Activated CD4-positive, alpha-beta T cell treated with anti-CD3 and anti-CD28 coated beads for 4 hours (primary cell): ENCODE results near the gene ZC3HAV1L.
"Not testable (repeated sequence)": the region's sequence is repeated elsewhere in the genome, so short reads cannot be mapped to it uniquely, and the experiment has no call there.

Experiments used
- DNase-seq, 2 donors: peaks; one replicate each; pipeline ENCODE4 v3.0.0-alpha.2; 2020

The ZC3HAV1L gene

GRCh38 chr7:139035586-139036353 is at the start of gene ZC3HAV1L:
Gene ZC3HAV1L (minus strand): TSS chr7:139036042. CDS start chr7:139036017, 25 bp downstream.
- peak; percentile 34 to 38 for DNase-seq

DNA sequence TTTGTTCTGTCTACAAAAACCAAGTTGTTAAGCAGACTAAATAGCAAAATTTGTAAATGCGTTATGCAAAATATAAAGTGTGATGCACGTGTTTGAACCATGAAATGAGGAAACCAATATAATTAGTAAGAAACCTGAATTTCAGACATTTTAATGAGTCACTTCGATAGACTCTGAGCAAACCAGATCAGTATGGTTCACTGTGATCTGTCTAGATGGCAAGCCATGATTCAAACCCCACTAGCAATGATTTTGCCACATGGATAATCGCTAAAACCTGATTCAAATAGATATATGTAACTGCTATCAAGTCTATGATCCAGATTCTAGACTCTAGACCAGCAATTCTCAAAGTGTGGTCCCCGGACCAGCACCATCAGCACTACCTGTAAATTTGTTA is 48.9 kb upstream of the ZC3HAV1L start:
- DNase-seq = no peak

DNA sequence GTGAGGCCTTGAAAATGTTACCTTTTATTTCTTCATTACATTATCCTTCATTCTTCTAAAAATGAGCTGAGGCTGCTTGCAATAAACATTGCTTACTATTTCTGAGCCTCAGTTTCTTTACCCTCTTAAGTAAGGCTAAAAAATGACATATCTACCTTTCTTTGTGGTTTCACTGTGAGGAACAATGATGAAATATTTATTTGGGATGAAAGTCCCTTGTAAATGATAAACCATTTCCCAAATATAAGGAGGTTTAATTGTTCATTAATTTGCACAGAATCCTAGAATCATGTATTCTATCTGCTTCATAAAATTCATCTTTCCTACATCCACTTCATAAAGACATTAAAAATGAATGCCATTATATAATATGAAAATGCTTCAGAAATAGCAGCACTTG is 45.7 kb upstream of the ZC3HAV1L start:
- no peak for DNase-seq

DNA sequence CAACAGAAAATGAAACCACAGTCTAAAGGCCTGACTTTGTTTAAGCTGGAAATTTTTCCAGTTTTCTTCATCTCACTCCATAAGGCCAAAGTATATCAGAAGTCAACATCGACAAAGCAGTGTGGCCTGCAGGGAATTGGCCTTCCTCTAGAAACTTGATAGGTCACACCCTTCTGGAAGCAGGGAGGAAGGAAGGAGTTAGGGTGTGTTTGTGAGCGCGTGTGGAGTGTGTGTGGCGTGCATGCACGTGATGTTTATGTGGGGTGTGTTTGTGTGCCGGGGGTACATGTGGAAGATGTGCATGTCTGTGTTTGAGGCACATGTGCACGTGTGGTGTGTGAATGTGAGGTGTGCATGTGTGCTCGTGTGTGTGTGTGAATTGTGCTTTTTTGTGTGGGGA is 45.1 kb upstream of the ZC3HAV1L start:
- no peak for DNase-seq

- no peak for DNase-seq
Observed at GRCh38 chr7:139079861-139080260, 44.0 kb upstream of the ZC3HAV1L start.

GRCh38 chr7:139078911-139079310 is 43.1 kb upstream of the ZC3HAV1L start:
- DNase-seq = no peak

GRCh38 chr7:139078399-139078798 is 42.6 kb upstream of the ZC3HAV1L start:
- no peak for DNase-seq

GRCh38 chr7:139077706-139078105 is 41.9 kb upstream of the ZC3HAV1L start:
- DNase-seq = not testable (repeated sequence)

GRCh38 chr7:139075871-139076686 is 40.2 kb upstream of the ZC3HAV1L start:
- no peak for DNase-seq

DNA sequence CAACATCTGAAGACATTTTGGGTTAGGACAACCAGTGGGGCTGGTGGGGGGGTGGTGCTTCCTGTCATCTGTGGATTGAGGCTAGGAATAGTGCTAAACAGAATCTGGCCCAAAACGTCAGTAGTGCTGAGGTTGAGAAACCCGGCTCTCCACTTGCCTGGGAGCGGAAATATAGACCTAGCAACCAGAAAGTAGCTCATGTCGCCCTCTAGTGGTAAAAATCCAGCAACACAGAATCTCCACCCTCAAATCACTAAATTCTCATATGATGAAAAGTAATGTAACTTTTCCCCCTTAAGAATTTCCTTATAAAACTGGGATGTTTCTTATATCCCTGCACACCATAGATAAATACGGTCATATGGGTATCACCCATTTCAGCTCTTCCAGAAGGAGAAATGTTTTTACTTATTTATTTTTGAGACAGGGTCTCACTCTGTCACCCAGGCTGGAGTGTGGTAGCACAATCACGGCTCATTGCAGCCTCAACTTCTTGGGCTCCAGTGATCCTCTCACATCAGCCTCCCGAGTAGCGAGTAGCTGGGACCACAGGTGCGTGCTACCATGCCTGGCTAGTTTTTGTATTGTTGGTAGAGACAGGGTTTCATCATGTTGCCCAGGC is 39.3 kb upstream of the ZC3HAV1L start:
- peak; percentile 66 to 74 for DNase-seq

- DNase-seq = no peak
Observed at GRCh38 chr7:139072796-139073195, 37.0 kb upstream of the ZC3HAV1L start.

- DNase-seq = no peak
Observed at GRCh38 chr7:139071680-139072079, 35.8 kb upstream of the ZC3HAV1L start.

GRCh38 chr7:139068544-139069399 is 32.9 kb upstream of the ZC3HAV1L start:
- no peak for DNase-seq

DNA sequence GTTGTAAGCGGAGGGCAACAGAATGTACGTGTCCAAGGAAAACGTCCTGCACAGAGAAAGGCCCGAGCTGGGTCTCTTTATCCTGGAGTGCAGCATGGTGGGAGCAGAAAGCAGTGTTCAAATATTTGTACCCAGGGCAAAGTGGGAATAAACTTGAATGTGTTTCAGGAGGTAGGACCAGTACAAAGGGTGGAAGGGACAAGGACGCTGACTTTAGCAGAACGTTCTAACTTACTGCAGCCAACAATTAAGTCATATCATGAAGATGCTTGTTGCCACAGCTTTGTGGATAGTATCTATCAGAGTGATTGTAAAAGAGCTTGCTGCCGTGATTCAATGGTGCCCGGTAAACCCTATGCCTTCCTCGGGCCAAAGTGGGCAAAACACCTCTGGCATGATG is 30.5 kb upstream of the ZC3HAV1L start:
- DNase-seq = no peak

DNA sequence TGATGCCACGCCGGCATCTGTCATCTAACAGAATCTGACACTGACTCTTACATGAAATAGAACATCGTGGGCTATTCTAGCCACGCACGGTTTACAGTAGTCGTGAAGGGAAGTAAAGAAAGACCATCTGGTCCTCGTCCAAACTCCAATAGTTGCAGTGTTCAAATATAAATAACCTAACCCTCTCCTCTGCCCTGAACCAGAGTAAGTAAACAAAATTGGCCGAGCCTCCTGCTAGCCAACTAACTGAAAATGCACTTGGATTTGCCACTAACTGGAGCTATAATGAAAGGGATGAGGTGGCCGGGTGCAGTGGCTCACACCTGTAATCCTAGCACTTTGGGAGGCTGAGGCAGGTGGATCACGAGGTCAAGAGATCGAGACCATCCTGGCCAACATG is 29.5 kb upstream of the ZC3HAV1L start:
- DNase-seq = no peak

DNA sequence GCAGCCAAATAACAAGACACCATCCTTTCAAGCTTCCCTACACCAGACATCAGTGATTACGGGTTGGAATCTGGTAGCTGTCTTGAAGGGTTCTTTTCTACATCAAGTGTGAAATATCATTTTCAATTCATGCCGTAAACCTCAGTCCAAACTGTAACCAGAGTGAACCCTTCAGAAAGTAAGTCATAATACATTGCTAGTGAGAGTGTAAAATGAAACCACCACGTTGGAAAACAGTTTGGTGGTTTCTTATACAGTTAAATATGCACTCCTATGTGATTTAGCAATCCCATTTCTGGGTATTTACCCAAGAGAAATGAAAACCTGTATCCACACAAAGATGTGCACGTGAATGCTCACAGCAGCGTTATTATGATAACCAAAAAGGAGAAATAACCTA is 25.6 kb upstream of the ZC3HAV1L start:
- DNase-seq = no peak

GRCh38 chr7:139060695-139061237 is 24.9 kb upstream of the ZC3HAV1L start:
- DNase-seq = no peak

- no peak for DNase-seq
Observed at GRCh38 chr7:139059905-139060304, 24.1 kb upstream of the ZC3HAV1L start.

DNA sequence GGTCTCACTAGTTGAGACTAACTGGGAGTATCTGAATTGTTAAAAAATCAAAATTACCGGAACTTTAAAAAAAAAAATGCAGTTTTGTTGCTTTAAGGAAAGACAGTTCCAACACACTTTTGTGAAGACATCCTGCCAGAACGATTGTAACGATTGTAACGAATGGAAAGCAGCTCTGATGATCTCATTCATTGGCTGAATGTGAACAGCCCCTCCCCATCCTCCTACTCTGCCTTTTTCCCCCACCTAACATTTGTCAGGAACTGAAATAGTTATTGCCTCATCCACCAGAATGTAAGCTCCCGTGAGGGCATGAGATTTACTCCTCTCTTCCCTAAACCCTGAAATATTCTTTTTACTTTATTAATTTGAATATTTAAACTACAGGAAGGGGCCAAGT is 23.1 kb upstream of the ZC3HAV1L start:
- DNase-seq = no peak

DNA sequence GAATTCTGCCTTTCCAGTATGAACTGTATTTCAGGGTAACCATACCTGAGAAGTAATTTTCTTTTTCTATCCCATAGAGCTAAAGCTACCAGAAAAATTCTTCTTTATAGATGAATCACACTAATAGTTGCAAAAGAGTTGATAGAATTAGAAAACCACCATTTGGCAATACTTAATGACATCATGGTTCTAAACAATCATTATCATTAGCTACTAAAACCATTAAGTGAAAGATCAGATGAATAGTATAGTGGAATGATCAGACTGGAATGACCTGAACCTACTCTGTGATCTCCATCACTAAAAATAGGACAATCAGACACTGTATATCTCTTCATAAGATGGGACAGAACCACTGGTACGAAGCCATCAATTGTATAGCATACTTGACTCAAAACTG is 19.8 kb upstream of the ZC3HAV1L start:
- no peak for DNase-seq

GRCh38 chr7:139054656-139055055 is 18.8 kb upstream of the ZC3HAV1L start:
- DNase-seq = not testable (repeated sequence)

- no peak for DNase-seq
Observed at GRCh38 chr7:139054101-139054500, 18.3 kb upstream of the ZC3HAV1L start.
